HFF-Myc (cell line): ENCODE measurements around the gene DCDC2C.
A peak's percentile ranks its signal among the peaks of the same experiment; 100 is the strongest.

ENCODE experiments used
- DNase-seq: peaks from one replicate; pipeline ENCODE4 v3.0.0-alpha.2; 2011; ENCODE audit warnings: low read depth; ENCODE audit errors: extremely low read depth
- H3K4me3 ChIP-seq: replicated peaks from 2 replicates; pipeline ENCODE4 v1.5.1; 2011; ENCODE audit warnings: low read depth, mild to moderate bottlenecking, control low read depth, low read length
- CTCF ChIP-seq: IDR thresholded peaks from 2 replicates; pipeline ENCODE4 v1.5.1; 2012; ENCODE audit warnings: mild to moderate bottlenecking, low read depth, low read length, control low read depth; ENCODE audit errors: missing control alignments

Gene DCDC2C

GRCh38 chr2:3777966-3778365, 74.6 kb downstream of the DCDC2C start:
- TF ChIP-seq CTCF = no peak
- no peak for DNase-seq
- H3K4me3 ChIP-seq = no peak overlapping the region

GRCh38 chr2:3778851-3779495, 75.6 kb downstream of the DCDC2C start:
- H3K4me3 ChIP-seq = no peak overlapping the region
- no peak for TF ChIP-seq CTCF
- no peak for DNase-seq

- H3K4me3 ChIP-seq = no peak overlapping the region
Observed at GRCh38 chr2:3779496-3780049, 76.2 kb downstream of the DCDC2C start.

GRCh38 chr2:3780477-3781402, 77.4 kb downstream of the DCDC2C start:
- H3K4me3 ChIP-seq = no peak overlapping the region

More at GRCh38 chr2:3779496-3780049, 76.2 kb downstream of the DCDC2C start:
- TF ChIP-seq CTCF = no peak
- DNase-seq = no peak

GRCh38 chr2:3784731-3785130, 81.4 kb downstream of the DCDC2C start:
- no peak overlapping the region for H3K4me3 ChIP-seq
- TF ChIP-seq CTCF = no peak
- peak; percentile 12 for DNase-seq

More at GRCh38 chr2:3780477-3781402, 77.4 kb downstream of the DCDC2C start:
- no peak for DNase-seq
- peak; percentile 77 for TF ChIP-seq CTCF

- TF ChIP-seq CTCF = no peak
- no peak overlapping the region for H3K4me3 ChIP-seq
- DNase-seq = peak; percentile 15
Observed at GRCh38 chr2:3785220-3785889, 82.0 kb downstream of the DCDC2C start.
